ENCODE results near the gene CNR2.

DNA sequence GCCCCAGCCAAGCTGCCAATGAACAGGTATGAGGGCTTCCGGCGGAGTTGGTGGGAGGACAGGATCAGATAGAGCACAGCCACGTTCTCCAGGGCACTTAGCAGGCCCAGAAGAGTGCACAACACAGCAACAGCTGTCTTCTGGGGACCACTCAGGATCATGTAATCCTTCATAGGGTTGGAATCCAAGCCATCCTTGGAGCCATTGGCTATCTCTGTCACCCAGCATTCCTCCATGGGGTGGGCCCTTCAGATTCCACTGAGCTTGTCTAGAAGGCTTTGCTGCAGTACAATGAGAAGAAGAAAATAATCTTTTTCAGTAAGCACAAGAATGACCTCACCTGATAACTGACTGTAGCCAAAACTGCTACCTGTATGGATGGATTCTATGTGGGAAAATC, 37.8 kb downstream of the CNR2 start:
- TF ChIP-seq EZH2phosphoT487 (IDR thresholded peaks at IDR 0.05; ENCODE audit: borderline replicate concordance) = no peak
- TF ChIP-seq, protein P1, sequence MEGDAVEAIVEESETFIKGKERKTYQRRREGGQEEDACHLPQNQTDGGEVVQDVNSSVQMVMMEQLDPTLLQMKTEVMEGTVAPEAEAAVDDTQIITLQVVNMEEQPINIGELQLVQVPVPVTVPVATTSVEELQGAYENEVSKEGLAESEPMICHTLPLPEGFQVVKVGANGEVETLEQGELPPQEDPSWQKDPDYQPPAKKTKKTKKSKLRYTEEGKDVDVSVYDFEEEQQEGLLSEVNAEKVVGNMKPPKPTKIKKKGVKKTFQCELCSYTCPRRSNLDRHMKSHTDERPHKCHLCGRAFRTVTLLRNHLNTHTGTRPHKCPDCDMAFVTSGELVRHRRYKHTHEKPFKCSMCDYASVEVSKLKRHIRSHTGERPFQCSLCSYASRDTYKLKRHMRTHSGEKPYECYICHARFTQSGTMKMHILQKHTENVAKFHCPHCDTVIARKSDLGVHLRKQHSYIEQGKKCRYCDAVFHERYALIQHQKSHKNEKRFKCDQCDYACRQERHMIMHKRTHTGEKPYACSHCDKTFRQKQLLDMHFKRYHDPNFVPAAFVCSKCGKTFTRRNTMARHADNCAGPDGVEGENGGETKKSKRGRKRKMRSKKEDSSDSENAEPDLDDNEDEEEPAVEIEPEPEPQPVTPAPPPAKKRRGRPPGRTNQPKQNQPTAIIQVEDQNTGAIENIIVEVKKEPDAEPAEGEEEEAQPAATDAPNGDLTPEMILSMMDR (conservative IDR thresholded peaks at IDR 0.05; ENCODE audit: low read length) = no peak
